Activated naive CD4-positive, alpha-beta T cell treated with anti-CD3 and anti-CD28 coated beads, Interleukin-2, amount 10 ng/mL, durations not matched to agents 5 hours and 36 hours (primary cell): ENCODE measurements around the gene CNRIP1. TPM values are rescaled to one million over a fixed set of nuclear protein-coding genes. Genes with fewer than 3 reads are reported as not detected.

Experiments
- total RNA-seq, 2 experiments: library from RNA; stranded (reverse); gene quantifications; one replicate each; pipeline ENCODE4 v1.2.3, GENCODE V29; 2021

Gene CNRIP1, protein sequence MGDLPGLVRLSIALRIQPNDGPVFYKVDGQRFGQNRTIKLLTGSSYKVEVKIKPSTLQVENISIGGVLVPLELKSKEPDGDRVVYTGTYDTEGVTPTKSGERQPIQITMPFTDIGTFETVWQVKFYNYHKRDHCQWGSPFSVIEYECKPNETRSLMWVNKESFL
- total RNA-seq = not detected

DNA sequence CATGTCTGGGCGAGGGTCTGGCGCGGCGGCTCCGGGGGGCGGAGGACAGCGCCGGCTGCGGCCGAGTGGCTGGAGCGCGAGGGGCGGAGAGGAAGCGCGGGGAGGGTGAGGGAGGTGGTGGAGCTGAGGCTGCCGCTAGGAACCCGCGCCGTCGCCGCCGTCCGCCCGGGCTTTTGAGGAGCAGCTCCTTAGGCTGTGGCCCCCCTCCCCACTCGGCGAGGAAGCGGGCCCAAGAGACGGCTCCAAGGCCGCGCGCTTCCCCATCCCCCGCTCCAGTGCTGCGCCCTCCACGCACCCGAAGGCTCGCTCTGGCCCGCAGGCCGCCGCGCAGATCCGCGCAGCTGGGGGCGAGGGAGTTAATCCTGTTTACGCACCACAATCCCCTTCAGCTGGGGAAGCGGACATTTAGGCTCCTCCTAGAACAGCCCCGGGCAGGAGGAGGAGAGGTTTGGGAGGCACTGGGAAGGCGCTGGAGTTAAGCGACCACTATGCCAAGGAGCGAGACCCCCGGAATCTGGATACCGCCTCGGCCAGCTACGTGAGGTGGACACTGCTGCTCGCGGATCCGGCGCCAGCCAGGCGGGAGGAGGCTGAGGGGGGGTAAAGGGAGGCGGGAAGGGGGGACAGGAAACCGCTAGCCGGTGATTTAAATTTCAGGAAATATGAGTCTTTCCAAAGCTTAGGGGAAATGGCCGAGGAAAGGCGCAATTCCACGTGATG, at the start of gene CNRIP1:
Gene CNRIP1 (minus strand): TSS at position 552 of the 720 bp plus-strand sequence. CDS start 549 bp downstream, at position 3.

DNA sequence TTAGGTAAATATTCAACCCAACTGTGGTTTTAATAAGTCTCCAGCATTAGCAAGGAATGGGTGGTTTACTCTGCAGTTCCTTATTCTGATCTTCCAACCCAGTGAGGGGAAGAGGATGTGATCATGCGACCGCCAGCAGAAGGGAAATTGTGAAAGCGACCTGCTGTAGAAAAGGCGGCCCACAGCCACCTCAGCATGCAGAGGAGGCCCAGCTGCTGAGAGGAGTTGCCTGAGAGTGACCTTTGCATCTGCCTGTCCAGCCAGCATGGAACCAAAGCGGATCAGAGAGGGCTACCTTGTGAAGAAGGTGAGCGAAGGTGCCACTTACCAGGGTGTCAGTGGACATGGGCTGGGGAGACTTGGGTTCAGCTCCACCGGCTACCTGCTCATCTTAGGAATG, 45.3 kb upstream of the CNRIP1 start, which contains the start of gene PLEK:
Gene PLEK (plus strand): TSS at position 196 of the 400 bp plus-strand sequence. CDS start 70 bp downstream, at position 266.

DNA sequence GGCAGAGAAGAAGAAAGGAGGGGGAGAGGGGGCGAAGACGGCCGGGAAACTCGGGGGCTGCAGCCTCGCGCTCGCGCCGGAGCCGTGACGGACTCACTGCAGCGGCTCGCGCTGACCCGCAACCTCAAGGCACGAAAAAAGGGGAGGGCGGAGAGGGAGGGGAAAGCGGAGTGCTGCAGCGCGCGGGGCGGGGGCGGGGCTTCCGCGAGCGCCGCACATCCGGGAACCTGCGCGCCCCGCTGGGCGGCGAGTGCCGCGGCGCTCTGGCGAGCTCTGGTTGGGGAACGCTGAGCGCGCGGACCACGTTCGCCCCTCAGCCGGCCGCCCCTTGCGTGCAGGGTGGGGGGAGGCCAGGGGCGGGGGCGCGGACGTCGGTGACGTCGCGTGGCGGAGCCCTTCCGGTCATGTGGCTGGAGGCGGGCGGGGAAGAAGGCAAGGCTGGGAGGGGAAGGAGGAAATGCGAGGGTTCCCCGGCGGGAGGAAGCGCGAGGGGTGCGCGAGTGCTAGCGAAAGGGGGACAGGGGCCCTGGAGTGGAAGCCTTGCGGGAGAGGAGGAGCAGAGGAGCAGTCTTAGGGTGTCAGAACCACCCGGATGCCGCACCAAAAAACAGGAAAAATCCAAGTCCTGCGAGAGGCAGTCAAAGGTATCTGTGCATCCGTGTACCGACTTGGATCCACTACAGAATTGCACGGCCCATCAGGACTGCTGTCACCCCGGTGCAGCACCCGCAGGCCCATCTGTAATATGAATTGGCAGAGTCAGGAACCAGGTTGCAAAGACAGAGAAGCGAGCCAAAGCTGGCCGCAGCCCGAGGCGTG, 67.1 kb downstream of the CNRIP1 start, which contains the start of gene PPP3R1:
Gene PPP3R1 (minus strand): TSS at position 133 of the 819 bp plus-strand sequence. CDS start 405 bp downstream, outside the sequence.

Other genes starting within 250 kb of the CNRIP1 start
- gene PNO1, start 162.1 kb downstream of the CNRIP1 start, total RNA-seq = 1 to 10 TPM; 8.1 to 9.1 TPM
- 10 to 100 TPM; 70.1 to 71.8 TPM for gene PPP3R1, start 67.4 kb downstream of the CNRIP1 start, total RNA-seq
- 1 to 10 TPM; 1.4 to 1.9 TPM for gene PLEK, start 45.3 kb upstream of the CNRIP1 start, total RNA-seq
- gene FBXO48, start 147.3 kb upstream of the CNRIP1 start, total RNA-seq = 1 to 10 TPM; 2.4 to 2.6 TPM
- gene APLF, start 147.6 kb upstream of the CNRIP1 start, total RNA-seq = 1 to 10 TPM; 3.3 to 3.5 TPM